SK-N-MC (cell line): ENCODE measurements around the gene GNA14.

Source experiments
- EZH2 ChIP-seq: fragments of 200-600 bp; sonication (generic); IDR thresholded peaks from one replicate; pipeline ENCODE4 v1.6.1; 2017; ENCODE audit warnings: antibody characterized with exemption
- POLR2AphosphoS5 ChIP-seq: IDR thresholded peaks from 2 replicates; pipeline ENCODE4 v1.6.1; 2012; ENCODE audit warnings: mild to moderate bottlenecking, low read depth, low read length, borderline replicate concordance

DNA sequence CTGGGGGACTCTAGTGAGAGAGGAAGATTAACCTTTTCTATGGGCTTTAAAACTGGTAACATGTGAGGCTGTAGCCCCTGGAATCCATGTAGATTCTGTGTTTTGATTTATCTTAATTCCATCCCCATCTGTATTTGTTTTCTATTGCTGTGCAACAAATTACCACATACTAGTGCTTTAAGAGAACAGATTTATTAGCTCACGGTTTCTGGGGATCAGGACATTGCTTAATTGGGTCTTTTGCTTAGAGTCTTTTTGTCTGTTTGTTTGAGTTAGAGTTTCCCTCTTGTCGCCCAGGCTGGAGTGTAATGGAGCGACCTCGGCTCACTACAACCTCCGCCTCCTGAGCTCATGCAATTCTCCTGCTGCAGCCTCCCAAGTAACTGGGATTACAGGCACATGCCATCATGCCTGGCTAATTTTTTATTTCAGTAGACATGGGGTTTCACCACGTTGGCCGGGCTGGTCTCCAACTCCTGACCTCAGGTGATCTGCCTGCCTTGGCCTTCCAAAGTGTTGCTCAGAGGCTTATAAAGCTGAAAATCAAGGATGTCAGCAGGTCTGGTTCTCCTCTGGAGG lies 29.9 kb upstream of the GNA14 start:
- TF ChIP-seq EZH2: no peak
- TF ChIP-seq POLR2AphosphoS5: no peak
